Neural progenitor cell (in vitro differentiated cells): ENCODE measurements around the gene SERINC4. TPM values are rescaled to one million over a fixed set of nuclear protein-coding genes. Genes with fewer than 3 reads are reported as not detected.
"Not testable (repeated sequence)": the region's sequence is repeated elsewhere in the genome, so short reads cannot be mapped to it uniquely, and the experiment has no call there.

Experiments used
- DNase-seq: peaks from one replicate; pipeline ENCODE4 v3.0.0-alpha.2; 2016; ENCODE audit warnings: low spot score
- H2AFZ ChIP-seq: fragments of 200-600 bp; sonication (generic); replicated peaks from 2 replicates; pipeline ENCODE4 v1.6.1; 2016; ENCODE audit warnings: antibody characterized with exemption
- H3F3A ChIP-seq: fragments of 200-600 bp; sonication (generic); 2 replicates; pipeline ENCODE4 v1.6.1; 2016; ENCODE audit warnings: antibody characterized with exemption, low read depth
- H3K27ac ChIP-seq: fragments of 200-600 bp; sonication (generic); 2 replicates; pipeline ENCODE4 v1.5.1; 2016; ENCODE audit warnings: mild to moderate bottlenecking
- H3K27me3 ChIP-seq: fragments of 200-600 bp; sonication (generic); 2 replicates; pipeline ENCODE4 v1.6.1; 2016; ENCODE audit warnings: mild to moderate bottlenecking, moderate library complexity
- H3K36me3 ChIP-seq: fragments of 200-600 bp; sonication (generic); 2 replicates; pipeline ENCODE4 v1.5.1; 2016
- H3K4me1 ChIP-seq: fragments of 200-600 bp; sonication (generic); 2 replicates; pipeline ENCODE4 v1.6.1; 2016; ENCODE audit warnings: mixed run types
- H3K4me2 ChIP-seq: fragments of 200-600 bp; sonication (generic); 2 replicates; pipeline ENCODE4 v1.6.1; 2016
- H3K4me3 ChIP-seq: fragments of 200-600 bp; sonication (generic); 2 replicates; pipeline ENCODE4 v1.5.1; 2016
- H3K79me2 ChIP-seq: fragments of 200-600 bp; sonication (generic); 2 replicates; pipeline ENCODE4 v1.6.1; 2016; ENCODE audit warnings: low read depth
- H3K9ac ChIP-seq: fragments of 200-600 bp; sonication (generic); 2 replicates; pipeline ENCODE4 v1.6.1; 2016
- H3K9me3 ChIP-seq: fragments of 200-600 bp; sonication (generic); 2 replicates; pipeline ENCODE4 v1.5.1; 2016; ENCODE audit warnings: low read depth
- H4K20me1 ChIP-seq: fragments of 200-600 bp; sonication (generic); 2 replicates; pipeline ENCODE4 v1.6.1; 2016; ENCODE audit warnings: low read depth
- H3K27ac Mint-ChIP-seq: 3 replicates; pipeline ENCODE4 v1.8.0; 2021; ENCODE audit warnings: mixed read lengths
- H3K27me3 Mint-ChIP-seq: 2 replicates; pipeline ENCODE4 v1.8.0; 2022; ENCODE audit warnings: low read depth, mild to moderate bottlenecking, inconsistent platforms, moderate library complexity, mixed read lengths; ENCODE audit not compliant: insufficient read depth
- H3K36me3 Mint-ChIP-seq: 3 replicates; pipeline ENCODE4 v1.8.0; 2021; ENCODE audit warnings: mixed read lengths
- H3K4me1 Mint-ChIP-seq: 3 replicates; pipeline ENCODE4 v1.8.0; 2021; ENCODE audit warnings: mixed read lengths
- H3K4me3 Mint-ChIP-seq: 3 replicates; pipeline ENCODE4 v1.8.0; 2021; ENCODE audit warnings: mild to moderate bottlenecking, moderate library complexity, mixed read lengths
- H3K9me3 Mint-ChIP-seq: 3 replicates; pipeline ENCODE4 v1.8.0; 2020; ENCODE audit warnings: mixed read lengths
- CTCF ChIP-seq: fragments of 200-600 bp; sonication (generic); IDR thresholded peaks from 2 replicates; pipeline ENCODE4 v1.5.1; 2017; ENCODE audit warnings: antibody characterized with exemption, mild to moderate bottlenecking
- EZH2 ChIP-seq: fragments of 200-600 bp; sonication (generic); IDR thresholded peaks from 2 replicates; pipeline ENCODE4 v1.6.1; 2017; ENCODE audit warnings: antibody characterized with exemption, mild to moderate bottlenecking, moderate library complexity
- EZH2phosphoT487 ChIP-seq: fragments of 200-600 bp; sonication (generic); IDR thresholded peaks from 2 replicates; pipeline ENCODE4 v1.6.1; 2017; ENCODE audit warnings: antibody characterized with exemption
- total RNA-seq: library from RNA; depleted of rRNA; stranded (reverse); fragments of >200 nt; gene quantifications from 2 replicates; pipeline ENCODE4 v1.2.3, GENCODE V29; 2015; ENCODE audit warnings: low replicate concordance

SERINC4 gene
- total RNA-seq: 0.50 TPM in 1 of 2 replicates, not detected in the other

DNA sequence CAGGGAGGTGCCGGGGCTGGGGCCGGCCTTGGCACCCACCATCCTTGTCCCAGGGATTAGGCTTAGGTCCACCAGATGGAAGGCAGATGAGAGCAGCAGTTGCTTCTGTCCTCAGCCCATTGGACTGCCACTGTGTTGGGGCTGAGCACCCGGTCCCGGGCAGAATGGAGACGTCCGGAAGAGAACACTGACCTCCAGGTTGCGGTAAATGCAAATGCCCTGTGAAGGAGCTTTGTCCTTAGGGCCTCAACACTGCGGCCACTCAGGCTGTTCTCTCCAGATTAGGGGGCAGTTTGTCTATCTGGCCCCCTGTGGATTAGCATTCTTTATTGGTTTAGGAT is at the start of gene SERINC4:
SERINC4 (minus strand) TSS at position 276 of the 341 bp plus-strand sequence; CDS start at position 42, 234 bp downstream.
- Mint-ChIP-seq H3K27me3 (peaks cover 3% of the 10 kb centered on the region), H3K27ac (peak within 1 kb of the TSS; percentile 96), H3K4me3 (peak within 1 kb of the TSS; percentile 100), H3K9me3 (no peaks in the 10 kb centered on the region), H3K36me3 (peaks cover 28% of the 10 kb centered on the region), H3K4me1 (peaks cover 39% of the 10 kb centered on the region)
- Histone ChIP-seq H3K36me3 (no peaks in the 10 kb centered on the region), H3F3A (peaks cover 74% of the 10 kb centered on the region), H3K9me3 (no peaks in the 10 kb centered on the region), H4K20me1 (peaks cover 17% of the 10 kb centered on the region), H3K27ac (peak within 1 kb of the TSS; percentile 87), H3K79me2 (peaks cover 21% of the 10 kb centered on the region), H2AFZ (peak within 1 kb of the TSS; percentile 51), H3K4me2 (peak within 1 kb of the TSS; percentile 92), H3K4me3 (peak within 1 kb of the TSS; percentile 77), H3K27me3 (no peaks in the 10 kb centered on the region), H3K9ac (peak within 1 kb of the TSS; percentile 44), H3K4me1 (peaks cover 23% of the 10 kb centered on the region)
- TF ChIP-seq EZH2: no peak
- TF ChIP-seq EZH2phosphoT487: no peak
- no peak for TF ChIP-seq CTCF
- peak; percentile 66 for DNase-seq

DNA sequence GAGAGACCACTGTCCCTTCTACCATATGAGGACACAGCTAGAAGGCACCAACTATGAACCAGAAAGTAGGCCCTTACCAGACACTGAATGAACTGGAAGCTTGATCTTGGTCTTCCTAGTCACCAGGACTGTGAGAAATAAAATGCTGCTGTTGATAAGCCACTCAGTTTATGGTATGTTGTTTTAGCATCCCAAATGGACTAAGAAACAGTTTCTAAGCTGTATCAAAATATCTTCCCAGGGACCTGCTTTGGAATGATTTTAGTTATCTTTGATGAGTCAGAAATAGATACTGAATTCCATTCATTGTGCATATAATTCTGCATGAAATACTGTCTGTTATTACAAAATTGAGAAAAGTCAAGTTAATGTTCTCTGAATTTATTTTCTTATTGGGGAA is 45.4 kb upstream of the SERINC4 start:
- Histone ChIP-seq H3K9ac (no peak overlapping the region), H3K79me2 (no peaks in the 10 kb centered on the region)
- DNase-seq: no peak

GRCh38 chr15:43832485-43832884 is 32.5 kb upstream of the SERINC4 start:
- not testable (repeated sequence) for H3K27me3 Mint-ChIP-seq, H3K27ac ChIP-seq, H3K4me3 ChIP-seq, H3K36me3 ChIP-seq, H3K9ac ChIP-seq, H3K4me2 ChIP-seq, DNase-seq, H3K4me3 Mint-ChIP-seq, H4K20me1 ChIP-seq, H2AFZ ChIP-seq, H3K4me1 ChIP-seq, H3K9me3 ChIP-seq, H3K9me3 Mint-ChIP-seq, H3F3A ChIP-seq, H3K27ac Mint-ChIP-seq, H3K27me3 ChIP-seq
- peaks cover 14% of the 10 kb centered on the region for H3K4me1 Mint-ChIP-seq
- peaks cover 34% of the 10 kb centered on the region for H3K79me2 ChIP-seq
- peaks cover 24% of the 10 kb centered on the region for H3K36me3 Mint-ChIP-seq

More for the DNA sequence above, 45.4 kb upstream of the SERINC4 start:
- Mint-ChIP-seq H3K27ac (no peak overlapping the region), H3K9me3 (no peaks in the 10 kb centered on the region), H3K27me3 (no peaks in the 10 kb centered on the region), H3K36me3 (peaks cover 10% of the 10 kb centered on the region), H3K4me3 (no peak overlapping the region), H3K4me1 (no peaks in the 10 kb centered on the region)
- no peaks in the 10 kb centered on the region for H4K20me1 ChIP-seq
- H3K36me3 ChIP-seq: peaks cover 9% of the 10 kb centered on the region
- no peaks in the 10 kb centered on the region for H3F3A ChIP-seq
- no peak for TF ChIP-seq EZH2phosphoT487
- no peak for TF ChIP-seq EZH2
- no peak for TF ChIP-seq CTCF
- no peaks in the 10 kb centered on the region for H3K4me1 ChIP-seq
- no peak overlapping the region for H3K27ac ChIP-seq
- H2AFZ ChIP-seq: no peak overlapping the region
- H3K4me2 ChIP-seq: no peak overlapping the region
- H3K4me3 ChIP-seq: no peak overlapping the region
- H3K27me3 ChIP-seq: no peaks in the 10 kb centered on the region
- H3K9me3 ChIP-seq: no peaks in the 10 kb centered on the region

DNA sequence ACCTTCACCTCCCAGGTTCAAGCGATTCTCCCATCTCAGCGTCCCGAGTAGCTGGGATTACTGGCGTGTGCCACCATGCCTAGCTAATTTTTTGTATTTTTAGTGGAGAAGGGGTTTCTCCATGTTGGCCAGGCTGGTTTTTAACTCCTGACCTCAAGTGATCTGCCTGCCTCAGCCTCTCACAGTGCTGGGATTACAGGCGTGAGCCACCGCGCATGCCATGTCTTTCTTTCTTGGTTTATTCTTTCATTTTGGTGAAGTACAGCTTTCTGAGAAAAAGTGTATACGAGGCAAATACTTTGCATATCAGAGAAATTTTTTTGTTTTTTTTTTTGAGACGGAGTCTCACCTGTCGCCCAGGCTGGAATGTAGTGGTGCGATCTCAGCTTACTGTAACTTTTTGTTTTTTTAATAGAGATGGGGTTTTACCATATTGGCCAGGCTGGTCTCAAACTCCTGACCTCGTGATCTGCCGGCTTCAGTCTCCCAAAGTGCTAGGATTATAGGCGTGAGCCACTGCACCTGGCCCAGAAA is 31.6 kb upstream of the SERINC4 start:
- Histone ChIP-seq H3K79me2 (peaks cover 40% of the 10 kb centered on the region), H3K4me1 (peaks cover 13% of the 10 kb centered on the region), H3F3A (peaks cover 15% of the 10 kb centered on the region)
- H3K27me3 Mint-ChIP-seq, H3K9ac ChIP-seq, H3K9me3 ChIP-seq, H3K36me3 ChIP-seq, H2AFZ ChIP-seq, H3K4me2 ChIP-seq, H4K20me1 ChIP-seq, H3K4me3 ChIP-seq, H3K27ac ChIP-seq, H3K4me3 Mint-ChIP-seq, H3K9me3 Mint-ChIP-seq, H3K27me3 ChIP-seq, DNase-seq, H3K27ac Mint-ChIP-seq: not testable (repeated sequence)
- Mint-ChIP-seq H3K4me1 (peaks cover 19% of the 10 kb centered on the region), H3K36me3 (peaks cover 24% of the 10 kb centered on the region)

DNA sequence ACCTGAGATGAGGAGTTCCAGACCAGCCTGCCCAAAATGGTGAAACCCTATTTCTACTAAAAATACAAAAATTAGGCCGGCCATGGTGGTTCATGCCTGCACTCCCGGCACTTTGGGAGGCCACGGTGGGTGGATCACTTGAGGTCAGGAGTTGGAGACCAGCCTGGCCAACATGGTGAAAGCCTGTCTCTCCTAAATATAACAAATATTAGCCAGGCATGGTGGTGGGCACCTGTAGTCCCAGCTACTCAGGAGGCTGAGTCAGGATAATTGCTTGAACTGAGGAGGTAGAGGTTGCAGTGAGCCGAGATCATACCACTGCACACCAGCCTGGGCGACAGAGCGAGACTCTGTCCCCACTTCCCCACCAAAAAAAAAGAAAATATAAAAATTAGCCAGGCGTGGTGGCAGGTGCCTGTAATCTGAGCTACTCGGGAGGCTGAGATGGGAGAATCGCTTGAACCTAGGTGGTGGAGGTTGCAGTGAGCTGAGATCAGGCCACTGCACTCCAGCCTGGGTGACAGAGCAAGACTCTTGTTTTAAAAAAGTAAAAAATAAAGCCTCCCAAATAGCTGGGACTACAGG is 30.8 kb upstream of the SERINC4 start:
- not testable (repeated sequence) for H3K4me3 Mint-ChIP-seq, H3K27me3 ChIP-seq, H3K9me3 ChIP-seq, H3K27ac Mint-ChIP-seq, H3K27me3 Mint-ChIP-seq, H3K9me3 Mint-ChIP-seq, H3K4me3 ChIP-seq, DNase-seq, H2AFZ ChIP-seq, H3K36me3 ChIP-seq, H3K4me2 ChIP-seq, H3K27ac ChIP-seq, H4K20me1 ChIP-seq, H3K9ac ChIP-seq
- H3K79me2 ChIP-seq: peaks cover 40% of the 10 kb centered on the region
- peaks cover 23% of the 10 kb centered on the region for H3F3A ChIP-seq
- H3K4me1 ChIP-seq: peaks cover 13% of the 10 kb centered on the region
- H3K4me1 Mint-ChIP-seq: peaks cover 19% of the 10 kb centered on the region
- peaks cover 24% of the 10 kb centered on the region for H3K36me3 Mint-ChIP-seq

DNA sequence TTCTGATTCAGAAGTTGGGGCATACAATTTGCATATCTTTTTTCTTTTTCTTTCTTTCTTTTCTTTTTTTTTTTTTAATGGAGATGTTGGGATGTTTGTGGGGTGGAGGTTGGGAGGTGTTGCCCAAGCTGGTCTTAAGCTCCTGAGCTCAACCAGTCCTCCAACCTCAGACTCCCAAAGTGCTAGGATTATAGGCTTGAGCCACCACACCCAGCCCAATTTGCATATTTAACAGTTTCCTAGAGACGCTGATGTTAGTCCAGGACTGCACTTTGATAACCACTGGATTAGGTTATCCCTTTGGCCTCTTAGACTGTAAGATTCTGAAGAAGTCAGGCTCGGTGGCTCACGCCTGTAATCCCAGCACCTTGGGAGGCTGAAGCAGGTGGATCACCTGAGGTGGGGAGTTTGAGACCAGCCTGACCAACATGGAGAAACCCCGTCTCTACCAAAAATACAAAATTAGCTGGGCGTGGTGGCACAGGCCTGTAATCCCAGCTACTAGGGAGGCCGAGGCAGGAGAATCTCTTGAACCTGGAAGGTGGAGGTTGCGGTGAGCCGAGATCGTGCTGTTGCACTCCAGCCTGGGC is 30.0 kb upstream of the SERINC4 start:
- not testable (repeated sequence) for H3K27ac ChIP-seq, H3K4me3 Mint-ChIP-seq, H3K27ac Mint-ChIP-seq, DNase-seq, H4K20me1 ChIP-seq, H2AFZ ChIP-seq, H3K9me3 ChIP-seq, H3K27me3 Mint-ChIP-seq, H3K36me3 ChIP-seq, H3K4me3 ChIP-seq, H3K27me3 ChIP-seq, H3K9ac ChIP-seq, H3K9me3 Mint-ChIP-seq, H3K4me2 ChIP-seq
- H3K36me3 Mint-ChIP-seq: peaks cover 21% of the 10 kb centered on the region
- Histone ChIP-seq H3F3A (peaks cover 24% of the 10 kb centered on the region), H3K79me2 (peaks cover 40% of the 10 kb centered on the region), H3K4me1 (peaks cover 13% of the 10 kb centered on the region)
- peaks cover 19% of the 10 kb centered on the region for H3K4me1 Mint-ChIP-seq
